HG03196 (cell line): ENCODE results near the gene SLAMF6.
"Not testable (repeated sequence)": the region's sequence is repeated elsewhere in the genome, so short reads cannot be mapped to it uniquely, and the experiment has no call there.

ENCODE experiments used
- ATAC-seq: cut with Tn5 transposase; IDR thresholded peaks from one replicate; pipeline ENCODE4 v1.9.1; 2021; ENCODE audit not compliant: unreplicated experiment

Gene SLAMF6

DNA sequence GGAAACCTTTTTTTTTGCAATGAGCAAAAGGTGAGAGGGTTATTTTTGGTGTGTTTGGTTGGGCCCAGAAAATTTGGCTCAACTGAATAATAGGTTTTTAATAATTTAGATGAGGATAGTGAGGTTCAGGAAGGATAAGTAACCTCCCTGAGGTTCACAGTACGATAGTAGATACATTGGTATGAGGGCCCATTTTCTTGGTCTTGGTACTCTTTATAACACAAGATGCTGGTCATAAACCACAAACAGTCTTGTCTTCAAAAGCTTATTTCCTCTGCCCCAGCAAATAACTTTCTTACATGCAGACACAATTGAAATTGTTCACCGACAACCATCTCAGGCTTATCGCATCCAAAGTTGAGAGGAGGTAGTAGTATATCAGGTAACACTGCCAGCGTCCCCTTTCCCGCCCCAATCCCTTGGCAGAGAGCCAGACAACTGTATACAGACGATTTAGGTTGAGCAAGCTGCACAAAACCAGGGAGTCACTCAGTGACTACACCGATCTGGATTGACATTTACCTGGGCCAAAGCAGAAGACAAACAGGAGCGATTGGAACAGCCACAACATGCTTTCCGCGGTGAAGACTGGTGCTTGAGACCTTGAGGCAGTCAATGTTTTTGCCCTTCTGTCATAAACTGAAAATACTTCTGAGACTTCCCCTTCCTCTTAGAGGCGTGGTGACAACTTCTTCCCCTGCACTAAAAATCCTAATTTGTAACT lies at the start of gene SLAMF6:
Gene SLAMF6, minus strand, starts transcription at position 634 of the 724 bp plus-strand sequence. Its CDS starts 63 bp downstream, at position 571.
- peak; percentile 48 for ATAC-seq

DNA sequence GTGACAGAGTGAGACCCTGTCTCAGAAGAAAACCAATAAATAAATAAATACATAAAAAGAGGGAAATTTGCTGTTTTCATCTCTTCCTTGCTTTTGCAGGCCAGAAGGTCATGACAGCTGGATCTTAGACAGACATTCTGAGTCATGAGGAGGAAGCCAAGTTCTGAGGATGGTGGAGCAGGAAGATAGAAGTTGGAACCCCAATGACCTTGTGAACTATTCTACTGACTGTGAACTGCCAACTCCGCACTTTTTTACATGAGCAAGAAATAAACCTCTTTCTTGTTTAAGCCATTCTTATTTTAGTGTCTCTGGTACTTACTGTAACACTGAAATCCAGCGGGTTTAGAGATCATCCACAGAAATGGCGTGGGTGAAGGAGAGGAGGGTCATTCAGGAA lies 47.8 kb upstream of the SLAMF6 start:
- no peak for ATAC-seq

DNA sequence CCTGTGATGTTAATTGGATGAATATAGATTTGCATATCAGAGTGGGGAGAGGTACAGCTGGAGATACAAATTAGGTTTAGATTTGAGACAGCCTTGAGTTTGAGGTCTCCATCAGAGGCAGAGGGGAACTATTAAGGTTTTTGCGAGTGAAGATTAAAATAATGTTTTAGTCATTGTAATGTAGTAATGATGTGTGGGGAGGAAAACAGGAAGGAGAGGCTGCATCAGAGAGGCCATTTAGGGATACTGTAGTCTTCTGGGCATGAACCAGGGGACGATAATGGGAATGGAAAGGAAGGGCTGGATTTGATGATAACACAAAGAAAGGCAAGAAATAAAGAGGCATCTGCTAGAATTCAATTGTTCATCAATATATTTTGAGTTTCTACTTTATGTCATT lies 46.8 kb upstream of the SLAMF6 start:
- no peak for ATAC-seq

DNA sequence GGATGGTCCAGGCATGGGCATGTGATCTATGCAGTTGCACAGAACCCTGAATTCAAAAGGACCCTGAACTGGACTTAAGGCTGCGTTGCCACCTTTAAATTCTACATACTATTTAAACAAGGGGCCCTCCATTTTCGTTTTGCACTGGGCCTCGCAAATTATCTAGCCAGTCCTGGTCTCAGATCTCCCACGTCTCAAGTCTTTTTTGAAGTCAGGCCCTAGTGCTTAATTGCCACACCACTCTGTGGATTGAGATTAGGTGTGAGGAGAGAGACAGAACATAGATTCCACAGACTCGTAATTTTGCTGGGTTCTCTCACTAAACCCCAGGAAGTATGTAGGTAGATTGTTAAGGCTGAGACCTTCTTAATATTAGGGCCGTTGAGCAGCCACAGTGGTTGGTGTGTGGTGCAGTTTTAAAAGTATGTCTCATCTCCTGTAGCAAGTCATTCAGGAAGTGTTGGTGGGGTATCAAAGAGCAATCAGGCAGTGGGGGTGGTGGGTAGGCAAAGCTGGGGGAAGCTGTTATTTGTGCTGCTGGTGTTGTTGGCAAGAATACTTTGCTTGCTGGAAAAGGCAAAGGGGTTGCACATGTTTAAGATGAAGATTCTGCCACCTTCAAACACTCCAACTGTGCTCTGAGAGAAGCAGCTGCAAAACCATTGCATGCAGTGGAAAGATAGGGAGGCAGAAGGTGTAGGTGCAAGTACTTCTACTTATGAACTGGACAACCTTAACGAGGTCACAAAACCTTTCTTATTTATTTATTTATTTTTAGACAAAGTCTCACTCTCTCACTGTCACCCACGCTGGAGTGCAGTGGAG lies 45.0 kb upstream of the SLAMF6 start:
- no peak for ATAC-seq

DNA sequence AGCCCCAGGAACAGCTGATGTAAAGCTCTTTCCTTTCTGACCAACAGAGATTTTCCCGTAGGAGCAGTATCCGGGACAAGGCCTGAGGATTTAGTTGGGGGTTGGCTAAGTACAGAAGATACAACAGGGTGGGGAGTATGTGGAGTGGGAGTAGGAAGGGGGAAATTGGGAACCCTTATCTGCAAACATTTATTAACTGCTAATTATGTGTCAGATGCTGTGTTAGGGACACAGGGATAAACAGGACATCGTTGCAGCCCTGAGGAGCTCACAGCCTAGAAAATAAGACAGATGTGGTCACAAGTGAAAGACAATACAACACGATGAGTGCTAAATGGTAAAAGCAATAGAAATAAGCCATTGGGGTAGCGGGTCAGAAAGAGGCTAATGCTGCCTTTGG lies 44.3 kb upstream of the SLAMF6 start:
- no peak for ATAC-seq

DNA sequence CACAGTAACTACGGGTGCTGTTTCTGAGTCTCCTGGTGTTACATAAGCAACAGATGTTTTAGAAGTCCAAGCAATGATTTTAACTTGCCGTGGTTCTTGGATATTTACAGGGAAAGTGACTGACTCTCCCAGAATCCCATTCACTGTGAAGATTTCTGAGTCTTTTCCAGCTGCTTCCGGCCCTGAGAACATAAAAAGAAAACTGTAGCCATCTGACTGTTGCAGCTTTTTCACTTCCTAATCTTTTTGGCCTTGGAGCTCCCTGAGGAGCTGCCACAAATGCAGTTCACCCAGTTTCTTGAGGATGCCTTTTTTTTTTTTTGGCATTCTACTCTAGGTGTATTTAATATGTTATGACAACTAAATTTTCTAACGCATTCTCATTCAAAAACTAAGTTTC lies 42.5 kb upstream of the SLAMF6 start:
- no peak for ATAC-seq

DNA sequence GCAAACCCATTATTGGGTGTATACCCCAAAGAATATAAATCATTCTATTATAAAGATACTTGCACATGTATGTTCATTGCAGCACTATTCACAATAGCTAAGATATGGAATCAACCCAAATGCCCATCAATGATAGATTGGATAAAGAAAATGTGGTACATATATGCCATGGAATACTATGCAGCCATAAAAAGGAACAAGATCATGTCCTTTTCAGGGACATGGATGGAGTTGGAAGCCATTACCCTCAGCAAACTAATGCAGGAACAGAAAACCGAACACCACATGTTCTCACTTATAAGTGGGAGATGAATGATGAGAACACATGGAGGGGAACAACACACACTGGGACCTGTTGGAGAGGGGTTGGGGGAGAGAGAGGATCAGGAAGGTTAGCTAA lies 40.2 kb upstream of the SLAMF6 start:
- ATAC-seq = not testable (repeated sequence)

DNA sequence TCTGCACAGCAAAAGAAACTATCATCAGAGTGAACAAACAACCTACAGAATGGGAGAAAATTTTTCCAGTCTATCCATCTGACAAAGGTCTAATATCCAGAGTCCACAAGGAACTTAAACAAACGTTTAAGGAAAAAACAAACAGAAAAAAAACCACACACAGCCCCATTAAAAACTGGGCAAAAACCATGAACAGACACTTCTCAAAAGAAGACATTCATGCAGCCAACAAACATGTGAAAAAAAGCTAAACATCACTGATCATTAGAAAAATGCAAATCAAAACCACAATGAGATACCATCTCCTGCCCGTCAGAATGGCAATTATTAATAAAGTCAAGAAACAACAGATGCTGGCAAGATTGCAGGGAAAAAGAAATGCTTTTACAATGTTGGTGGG lies 39.7 kb upstream of the SLAMF6 start:
- not testable (repeated sequence) for ATAC-seq

DNA sequence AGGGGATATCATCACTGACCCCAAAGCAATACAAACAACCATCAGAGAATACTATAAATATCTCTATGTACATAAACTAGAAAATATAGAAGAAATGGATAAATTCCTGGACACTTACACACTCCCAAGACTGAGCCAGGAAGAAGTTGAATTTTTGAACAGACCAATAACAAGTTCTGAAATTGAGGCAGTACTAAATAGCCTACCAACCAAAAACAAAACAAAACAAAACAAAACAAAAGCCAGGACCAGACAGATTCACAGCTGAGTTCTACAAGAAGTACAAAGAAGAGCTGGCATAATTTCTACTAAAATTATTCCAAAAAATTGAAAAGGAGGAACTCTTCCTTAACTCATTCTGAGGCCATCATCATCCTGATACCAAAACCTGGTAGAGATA lies 37.8 kb upstream of the SLAMF6 start:
- no peak for ATAC-seq

DNA sequence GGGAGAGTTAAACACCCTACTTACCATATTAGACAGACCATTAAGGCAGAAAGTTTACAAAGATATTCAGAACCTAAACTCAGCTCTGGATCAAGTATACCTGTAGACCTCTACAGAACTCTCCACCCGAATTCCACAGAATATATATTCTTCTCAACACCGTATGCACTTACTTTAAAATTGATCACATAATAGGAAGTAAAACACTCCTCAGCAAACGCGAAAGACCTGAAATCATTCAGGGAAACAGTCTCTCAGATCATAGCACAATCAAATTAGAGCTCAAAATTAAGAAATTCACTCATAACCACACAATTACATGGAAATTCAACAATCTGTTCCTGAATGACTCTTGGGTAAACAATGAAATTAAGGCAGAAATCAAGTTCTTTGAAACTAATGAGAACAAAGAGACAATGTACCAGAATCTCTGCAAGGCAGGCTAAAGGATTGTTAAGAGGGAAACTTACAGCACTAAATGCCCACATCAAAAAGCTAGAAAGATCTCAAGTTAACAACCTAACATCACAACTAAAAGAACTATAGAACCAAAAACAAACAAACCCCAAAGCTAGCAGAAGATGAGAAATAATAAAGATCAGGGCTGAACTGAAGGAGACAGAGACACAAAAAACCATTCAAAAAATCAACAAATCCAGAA lies 37.1 kb upstream of the SLAMF6 start:
- no peak for ATAC-seq

DNA sequence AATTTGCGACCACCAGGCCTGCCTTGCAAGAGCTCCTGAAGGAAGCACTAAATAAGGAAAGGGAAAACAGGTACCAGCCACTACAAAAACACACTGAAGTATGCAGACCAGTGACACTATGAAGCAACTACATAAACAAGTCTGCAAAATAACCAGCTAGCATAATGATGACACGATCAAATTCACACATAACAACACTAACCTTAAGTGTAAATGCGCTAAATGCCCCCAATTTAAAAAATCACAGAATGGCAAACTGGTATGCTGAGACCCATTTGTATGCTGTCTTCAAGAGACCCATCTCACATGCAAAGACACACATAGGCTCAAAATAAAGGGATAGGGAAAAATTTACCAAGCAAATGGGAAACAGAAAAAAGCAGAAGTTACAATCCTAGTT lies 36.4 kb upstream of the SLAMF6 start:
- ATAC-seq = not testable (repeated sequence)

DNA sequence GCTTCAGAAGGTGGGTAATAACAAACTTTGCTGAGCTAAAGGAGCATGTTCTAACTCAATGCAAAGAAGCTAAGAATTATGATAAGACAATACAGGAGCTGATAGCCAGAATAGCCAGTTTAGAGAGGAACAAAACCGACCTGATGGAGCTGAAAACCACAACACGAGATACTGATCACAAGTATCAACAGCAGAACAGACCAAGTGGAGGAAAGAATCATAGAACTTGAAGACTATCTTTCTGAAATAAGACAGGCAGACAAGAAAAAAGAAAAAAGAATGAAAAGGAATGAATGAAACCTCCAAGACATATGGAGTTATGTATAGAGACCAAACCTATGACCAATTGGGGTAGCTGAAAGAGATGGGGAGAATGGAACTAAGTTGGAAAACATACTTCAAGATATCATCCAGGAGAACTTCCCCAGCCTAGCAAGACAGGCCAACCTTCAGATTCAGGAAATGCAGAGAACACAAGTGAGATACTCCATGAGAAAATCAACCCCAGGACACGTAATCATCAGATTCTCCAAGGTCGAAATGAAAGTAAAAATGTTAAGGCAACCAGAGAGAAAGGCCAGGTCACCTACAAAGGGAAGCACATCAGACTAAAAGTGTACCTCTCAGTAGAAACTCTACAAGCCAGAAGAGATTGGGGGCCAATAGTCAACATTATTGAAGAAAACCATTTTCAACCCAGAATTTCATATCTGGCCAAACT lies 35.8 kb upstream of the SLAMF6 start:
- no peak for ATAC-seq

DNA sequence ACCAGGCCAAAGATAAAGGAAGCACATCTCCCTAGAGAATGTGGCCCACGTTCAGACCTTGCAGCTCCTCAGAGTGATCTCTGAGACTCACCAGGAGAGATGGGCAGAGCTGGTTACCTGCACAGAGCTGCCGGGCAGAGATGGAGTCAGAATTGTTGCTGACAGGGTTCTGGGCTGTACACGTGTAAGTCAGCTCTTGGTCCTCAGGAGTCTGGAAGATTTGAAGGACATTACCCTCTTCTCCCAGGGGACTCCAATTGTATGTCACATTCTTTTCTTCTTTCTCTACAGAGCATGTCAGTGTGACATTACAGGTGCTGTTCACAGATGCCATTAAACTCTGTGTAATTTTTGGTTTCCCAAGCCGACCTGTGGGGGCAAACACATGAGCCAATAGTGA lies 30.7 kb upstream of the SLAMF6 start:
- ATAC-seq = no peak

DNA sequence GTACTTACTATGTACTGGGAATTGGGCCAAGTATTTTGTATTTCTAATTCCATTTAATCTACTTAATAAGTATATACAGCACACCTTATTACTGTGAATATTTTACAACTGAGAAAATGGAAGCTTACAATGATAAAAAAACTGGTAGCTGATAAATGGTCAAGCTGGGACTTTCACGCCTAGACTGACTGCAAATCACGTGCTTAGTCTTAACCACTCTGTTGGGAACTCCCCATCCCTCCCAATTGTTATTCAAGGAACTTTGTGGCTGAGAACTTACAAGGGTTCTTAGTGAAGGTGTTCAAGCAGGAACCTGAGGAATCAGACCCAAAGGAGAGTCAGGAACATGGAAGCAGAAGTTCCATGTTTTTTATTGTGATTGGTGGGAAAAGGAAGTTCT lies 29.4 kb upstream of the SLAMF6 start:
- ATAC-seq = no peak

DNA sequence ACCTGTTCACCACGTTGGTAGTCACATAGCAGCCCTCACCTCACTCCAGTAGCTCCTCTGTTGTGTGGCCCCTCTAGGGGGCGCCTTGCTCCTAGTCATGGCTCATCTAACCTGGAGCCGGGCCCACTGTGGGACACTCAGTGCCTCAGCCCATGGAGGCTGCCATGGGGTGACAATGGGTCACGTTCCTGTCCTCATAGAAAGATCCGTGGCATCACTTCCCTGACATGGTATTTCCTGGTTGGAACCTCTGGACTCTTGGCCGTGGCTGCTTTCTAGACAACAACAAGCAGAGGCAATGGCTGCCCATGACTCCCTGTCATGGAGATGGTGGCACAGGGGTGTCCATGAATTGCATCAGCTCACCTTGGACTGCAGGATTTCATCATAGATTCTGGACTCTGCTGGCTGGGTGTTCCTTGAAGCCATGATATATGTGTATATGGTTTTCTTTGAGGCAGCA lies 27.5 kb upstream of the SLAMF6 start:
- ATAC-seq = no peak

DNA sequence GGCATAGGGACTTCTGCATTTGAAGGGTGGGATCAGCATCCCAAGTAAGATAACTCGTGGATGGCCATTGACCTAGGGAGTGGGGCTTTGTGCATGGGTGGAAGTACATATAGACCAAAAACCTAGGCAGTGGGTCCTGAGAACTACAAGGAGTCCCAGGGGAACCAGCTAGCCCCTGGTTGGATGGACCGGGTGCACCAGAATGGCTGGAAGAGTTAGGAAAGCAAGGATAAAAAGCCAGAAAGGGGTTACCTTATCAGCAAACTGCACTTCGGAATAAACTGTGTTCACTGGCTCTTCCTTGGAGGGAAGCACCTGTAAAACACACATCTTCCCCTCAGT lies 26.6 kb upstream of the SLAMF6 start:
- ATAC-seq = no peak

DNA sequence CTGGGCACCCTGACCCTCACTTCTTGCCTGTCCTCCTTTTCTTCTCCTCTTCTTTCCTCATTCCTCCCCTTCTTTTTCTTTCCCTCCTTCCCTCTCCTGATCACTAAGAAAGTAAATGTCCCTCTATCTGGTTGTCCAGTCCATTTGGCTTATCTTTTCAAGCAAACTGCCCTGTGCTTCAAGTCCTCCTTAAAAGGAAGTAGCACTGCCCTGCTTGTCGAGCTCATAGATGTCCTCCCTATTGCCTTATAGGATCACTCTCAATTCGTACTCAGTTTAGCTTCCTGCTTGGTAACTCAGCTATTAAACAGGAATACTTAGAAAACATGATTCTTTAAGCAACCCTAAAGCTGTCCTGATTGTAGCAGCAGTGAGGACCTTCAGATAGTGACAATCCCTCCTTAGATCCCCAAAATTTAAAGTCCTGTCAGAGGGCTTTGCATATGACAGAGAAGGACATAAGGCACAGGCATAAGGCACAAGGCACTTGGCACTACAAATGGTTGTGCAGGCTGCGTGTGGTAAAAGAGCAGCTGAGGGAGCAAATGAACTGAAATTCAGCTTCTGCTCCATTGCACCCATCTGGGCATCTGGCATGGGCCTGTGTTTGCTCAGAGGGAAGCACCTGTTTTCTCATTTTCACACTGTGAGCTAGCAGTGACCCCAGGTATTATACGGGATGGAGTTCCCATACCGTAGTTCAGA lies 26.1 kb upstream of the SLAMF6 start:
- ATAC-seq = peak; percentile 41

DNA sequence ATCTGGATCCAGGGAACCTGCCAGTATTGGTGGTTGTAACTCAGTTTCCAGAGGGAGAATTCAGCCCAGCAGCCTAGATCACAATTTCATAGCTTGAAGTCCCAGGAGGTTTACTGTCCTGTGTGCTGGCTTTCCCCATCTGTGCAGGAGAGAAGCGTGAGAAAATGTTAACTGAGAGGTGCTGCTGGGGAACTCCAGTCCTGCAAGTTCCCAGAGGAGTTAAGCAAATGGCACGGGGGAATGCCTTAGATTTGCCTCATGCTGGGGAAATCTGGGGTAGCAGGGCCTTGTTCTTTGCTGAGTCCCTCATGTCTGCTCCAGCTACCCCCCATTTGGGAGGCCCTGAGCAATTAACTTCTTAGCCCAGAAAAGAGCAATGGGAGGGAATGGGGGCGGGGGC lies 25.1 kb upstream of the SLAMF6 start:
- peak; percentile 46 for ATAC-seq

DNA sequence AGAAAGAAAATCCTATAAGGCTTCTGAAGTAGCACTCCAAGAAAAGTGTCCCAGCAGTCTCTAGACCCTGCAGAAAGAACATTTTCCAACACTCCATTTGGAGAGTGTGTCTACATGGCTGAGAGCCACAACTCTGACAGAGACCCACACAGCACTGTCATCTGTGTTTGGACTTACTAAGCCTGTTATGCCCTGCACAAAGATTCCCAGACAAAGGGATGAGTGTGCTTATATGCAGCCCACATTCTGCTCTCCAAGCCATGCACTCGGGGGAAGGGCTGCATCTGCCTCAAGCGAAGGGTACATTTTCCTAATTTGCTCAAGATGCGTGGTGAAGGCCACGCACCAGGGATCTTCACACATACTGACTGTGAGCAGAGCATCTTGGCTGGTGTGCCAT lies 24.4 kb upstream of the SLAMF6 start:
- no peak for ATAC-seq

DNA sequence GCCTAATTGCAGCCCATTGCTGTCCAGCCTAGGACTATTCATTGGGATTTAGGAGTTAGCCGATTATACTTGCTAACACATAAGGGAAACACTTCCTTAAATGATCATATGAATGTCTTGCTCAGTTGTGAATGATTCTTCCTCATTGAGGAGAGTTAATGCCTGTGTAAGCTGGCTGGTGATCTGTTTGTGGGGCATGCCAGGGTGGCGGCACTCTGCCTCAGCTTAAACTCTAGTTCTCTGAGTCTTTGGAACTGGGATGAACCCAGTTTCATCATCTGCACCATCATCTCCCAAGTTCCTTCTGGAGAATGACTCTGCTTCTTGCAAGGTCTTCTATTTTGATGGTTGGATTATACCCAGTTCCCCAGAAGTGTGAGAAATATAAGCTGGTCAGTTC lies 23.9 kb upstream of the SLAMF6 start:
- ATAC-seq = no peak

DNA sequence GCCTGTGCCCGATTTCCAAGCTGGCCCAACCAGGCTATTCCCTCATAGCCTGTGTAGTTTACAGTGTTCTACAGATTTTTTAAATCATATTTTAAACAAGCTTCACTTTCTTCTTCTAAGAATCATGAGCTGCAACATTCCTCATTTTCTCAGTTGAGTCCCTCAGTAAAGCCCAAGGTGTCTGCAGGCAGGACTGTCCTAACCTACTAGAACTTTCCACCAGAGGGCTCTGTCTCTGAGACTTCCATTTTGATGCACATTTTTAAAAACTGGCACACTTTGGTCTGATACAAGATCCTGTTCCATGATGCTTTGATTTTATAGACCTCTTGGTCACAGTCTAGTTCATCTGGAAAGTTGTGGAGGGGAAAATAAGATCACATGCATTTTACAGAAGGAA lies 21.6 kb upstream of the SLAMF6 start:
- no peak for ATAC-seq
